Stomach smooth muscle (tissue), 2 donors: ENCODE data around the gene ARRDC4.
"Not testable (repeated sequence)": the region's sequence is repeated elsewhere in the genome, so short reads cannot be mapped to it uniquely, and the experiment has no call there.

Experiments
- H3K27ac ChIP-seq: one replicate; pipeline ENCODE4 v1.7.0; 2013; ENCODE audit warnings: mild to moderate bottlenecking, low read length, inconsistent platforms
- H3K27me3 ChIP-seq, 2 donors: one replicate each; pipeline ENCODE4 v1.7.0; 2013; ENCODE audit warnings: low read length in 2 of 2; ENCODE audit not compliant: insufficient read depth in 2 of 2, control insufficient read depth in 1 of 2
- H3K36me3 ChIP-seq, 2 donors: one replicate each; pipeline ENCODE4 v1.7.0; 2013; ENCODE audit warnings: low read length in 2 of 2; ENCODE audit not compliant: control insufficient read depth in 2 of 2, insufficient read depth in 2 of 2
- H3K4me1 ChIP-seq: one replicate; pipeline ENCODE4 v1.7.0; 2013; ENCODE audit warnings: low read length; ENCODE audit not compliant: control insufficient read depth, insufficient read depth
- H3K4me3 ChIP-seq, 2 donors: one replicate each; pipeline ENCODE4 v1.7.0; 2013; ENCODE audit warnings: low read length in 2 of 2
- H3K9ac ChIP-seq, 2 donors: one replicate each; pipeline ENCODE4 v1.7.0; 2013; ENCODE audit warnings: low read length in 2 of 2, mild to moderate bottlenecking in 1 of 2
- H3K9me3 ChIP-seq, 2 donors: one replicate each; pipeline ENCODE4 v1.7.0; 2013; ENCODE audit warnings: low read length in 2 of 2; ENCODE audit not compliant: control insufficient read depth in 2 of 2
- donor health status: healthy.
- donor health status: Pancreatic carcinoma.

The ARRDC4 gene

DNA sequence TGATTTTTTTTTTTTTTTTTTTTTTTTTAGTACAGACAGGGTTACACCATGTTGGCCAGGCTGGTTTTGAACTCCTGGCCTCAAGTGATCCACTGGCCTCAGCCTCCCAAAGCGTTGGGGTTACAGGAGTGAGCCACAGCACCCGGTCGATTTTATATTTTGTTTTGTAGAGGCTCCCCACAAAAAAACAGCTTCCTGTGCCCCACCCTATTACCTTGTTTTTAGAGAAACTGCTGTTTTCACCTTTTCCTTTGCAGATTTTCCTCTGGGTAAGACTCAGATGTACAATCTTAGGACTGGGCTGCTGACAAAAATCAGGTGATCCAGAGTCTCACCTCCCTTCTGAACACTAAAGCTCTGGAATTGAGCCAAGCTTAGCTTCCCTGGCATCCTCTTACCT is 20.6 kb downstream of the ARRDC4 start:
- H3K9ac ChIP-seq, result no peak overlapping the region
- H3K9me3 ChIP-seq, result no peaks in the 10 kb centered on the region
- H3K27ac ChIP-seq, result no peak overlapping the region
- no peak overlapping the region for H3K4me3 ChIP-seq
- no peaks in the 10 kb centered on the region for H3K27me3 ChIP-seq
- H3K36me3 ChIP-seq, result peaks cover 3 to 11% of the 10 kb centered on the region in 2 donors
- H3K4me1 ChIP-seq, result peaks cover 15% of the 10 kb centered on the region

DNA sequence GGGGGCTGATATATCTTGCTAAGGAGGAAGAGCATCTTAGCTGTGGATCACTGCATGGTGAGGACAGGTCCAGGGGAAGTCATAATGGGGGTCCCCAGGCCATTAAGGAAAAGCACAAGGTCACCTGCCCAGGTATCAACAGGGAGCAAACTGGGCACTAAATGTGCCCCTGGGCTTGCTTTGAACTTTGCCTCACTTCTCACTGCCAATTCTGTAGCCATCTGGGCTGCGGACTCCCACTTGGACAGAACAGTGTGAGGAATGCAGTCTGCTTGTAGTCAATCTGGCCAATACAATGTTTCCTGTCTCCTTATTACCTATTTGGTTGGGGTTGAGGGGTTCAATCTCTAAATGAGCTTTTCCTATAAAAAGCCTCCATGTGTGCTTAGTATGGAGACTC is 21.3 kb downstream of the ARRDC4 start:
- no peaks in the 10 kb centered on the region for H3K9me3 ChIP-seq
- H3K9ac ChIP-seq, result no peak overlapping the region
- peaks cover 3 to 11% of the 10 kb centered on the region in 2 donors for H3K36me3 ChIP-seq
- H3K27ac ChIP-seq, result peak overlapping the region; percentile 6
- peaks cover 15% of the 10 kb centered on the region for H3K4me1 ChIP-seq
- no peaks in the 10 kb centered on the region for H3K27me3 ChIP-seq
- no peak overlapping the region for H3K4me3 ChIP-seq

DNA sequence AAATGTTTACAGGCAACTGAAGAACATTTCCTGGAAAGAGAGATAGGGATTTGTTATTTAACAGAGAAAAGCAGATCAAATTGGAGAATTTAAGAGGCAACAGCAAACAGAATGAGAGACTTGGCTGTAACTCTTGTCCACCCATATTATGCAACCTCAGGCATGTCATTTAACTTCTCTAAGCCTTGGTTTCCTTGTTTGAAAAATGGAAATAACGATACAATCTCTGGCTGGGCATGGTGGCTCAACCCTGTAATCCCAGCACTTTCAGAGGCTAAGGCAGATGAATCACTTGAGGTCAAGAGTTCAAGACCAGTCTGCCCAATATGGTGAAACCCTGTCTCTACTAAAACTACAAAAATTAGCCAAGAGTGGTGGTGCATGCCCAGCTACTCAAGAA is 23.7 kb downstream of the ARRDC4 start:
- peaks cover 4% of the 10 kb centered on the region for H3K4me1 ChIP-seq
- H3K36me3 ChIP-seq, result peaks cover 3 to 11% of the 10 kb centered on the region in 2 donors
- no peaks in the 10 kb centered on the region for H3K27me3 ChIP-seq
- H3K4me3 ChIP-seq, result no peak overlapping the region
- no peaks in the 10 kb centered on the region for H3K9me3 ChIP-seq
- H3K27ac ChIP-seq, result no peak overlapping the region
- H3K9ac ChIP-seq, result no peak overlapping the region

DNA sequence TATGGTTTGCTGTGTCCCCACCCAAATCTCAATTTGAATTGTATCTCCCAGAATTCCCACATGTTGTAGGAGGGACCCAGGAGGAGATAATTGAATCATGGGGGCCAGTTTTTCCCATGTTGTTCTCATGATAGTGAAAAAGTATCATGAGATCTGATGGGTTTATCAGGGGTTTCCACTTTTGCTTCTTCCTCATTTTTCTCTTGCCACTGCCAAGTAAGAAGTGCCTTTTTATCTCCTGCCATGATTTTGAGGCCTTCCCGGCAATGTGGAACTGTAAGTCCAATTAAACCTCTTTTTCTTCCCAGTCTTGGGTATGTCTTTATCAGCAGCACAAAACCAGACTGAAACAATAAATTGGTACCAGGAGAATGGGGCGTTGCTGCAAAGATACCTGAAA is 25.5 kb downstream of the ARRDC4 start:
- not testable (repeated sequence) for H3K27me3 ChIP-seq, H3K4me1 ChIP-seq, H3K27ac ChIP-seq, H3K9me3 ChIP-seq, H3K36me3 ChIP-seq, H3K4me3 ChIP-seq, H3K9ac ChIP-seq

DNA sequence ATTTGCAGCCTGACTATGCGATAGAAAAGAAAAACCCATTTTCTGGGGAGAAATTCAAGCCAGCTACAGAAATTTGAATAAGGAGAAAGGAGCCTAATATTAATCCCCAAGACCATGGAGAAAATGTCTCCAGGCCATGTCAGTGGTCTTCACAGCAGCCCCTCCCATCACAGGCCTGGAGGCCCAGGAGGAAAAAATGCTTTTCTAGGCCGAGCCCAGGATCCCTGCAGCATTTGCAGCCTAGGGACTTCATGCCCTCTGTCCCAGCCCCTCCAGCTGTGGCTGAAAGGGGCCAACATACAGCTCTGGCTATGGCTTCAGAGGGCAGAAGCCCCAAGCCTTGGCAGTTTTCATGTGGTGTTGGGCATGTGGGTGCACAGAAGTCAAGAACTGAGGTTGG is 26.3 kb downstream of the ARRDC4 start:
- Histone ChIP-seq H3K27ac (no peak overlapping the region), H3K27me3 (no peaks in the 10 kb centered on the region), H3K36me3 (peaks cover 4 to 6% of the 10 kb centered on the region in 2 donors), H3K9ac (no peak overlapping the region), H3K9me3 (no peaks in the 10 kb centered on the region), H3K4me1 (no peaks in the 10 kb centered on the region), H3K4me3 (no peak overlapping the region)

DNA sequence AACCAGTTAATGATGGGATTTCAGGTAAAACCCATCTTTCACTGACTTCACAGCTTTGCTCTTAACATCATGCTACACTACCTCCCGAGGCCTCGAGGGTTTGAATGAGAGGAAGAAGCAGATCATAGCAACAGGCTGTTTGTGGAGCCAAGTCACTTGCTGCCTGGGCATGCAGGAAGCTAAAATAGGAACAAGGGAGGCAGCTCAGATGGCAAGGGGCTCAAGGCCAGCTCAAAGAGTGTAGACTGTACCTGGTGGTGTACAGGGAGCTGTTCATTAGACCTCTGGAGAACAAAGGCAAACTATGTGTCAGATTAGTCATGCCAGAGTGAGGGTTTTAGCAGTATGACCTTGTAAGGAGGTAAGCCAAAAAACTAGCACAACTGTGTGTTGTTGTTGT is 28.8 kb downstream of the ARRDC4 start:
- no peak overlapping the region for H3K27ac ChIP-seq
- H3K27me3 ChIP-seq, result no peaks in the 10 kb centered on the region

DNA sequence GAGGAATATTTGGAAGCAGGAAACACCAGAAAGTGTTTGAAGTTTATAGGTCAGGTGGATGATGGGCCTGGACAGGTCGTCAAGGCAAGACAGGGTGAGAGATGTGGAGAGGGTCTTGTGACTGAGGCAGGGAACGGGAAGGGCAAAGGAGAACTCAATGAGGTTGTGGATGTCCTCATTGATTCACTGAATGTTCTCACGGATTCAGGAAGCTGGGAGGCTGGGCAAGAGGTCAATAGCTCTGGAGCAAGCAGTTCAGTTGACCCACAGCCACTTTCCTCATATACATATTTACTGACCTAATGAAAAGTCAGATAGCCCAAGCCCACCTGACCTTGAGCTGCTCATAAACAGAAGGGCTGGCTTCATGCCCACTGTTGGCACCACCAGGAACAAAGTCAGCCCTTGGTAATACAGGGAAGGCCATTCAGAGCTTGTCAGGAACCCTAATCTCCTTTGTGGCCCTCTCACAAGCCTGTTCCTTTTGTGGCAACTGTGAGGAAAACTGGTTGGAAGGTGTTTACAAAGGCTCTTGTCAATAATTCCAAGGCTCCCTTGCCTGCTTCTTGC is 31.6 kb downstream of the ARRDC4 start:
- Histone ChIP-seq H3K36me3 (peaks cover 6 to 16% of the 10 kb centered on the region in 2 donors), H3K27ac (no peak overlapping the region), H3K9me3 (no peaks in the 10 kb centered on the region), H3K4me1 (peaks cover 18% of the 10 kb centered on the region), H3K9ac (no peak overlapping the region), H3K27me3 (no peaks in the 10 kb centered on the region), H3K4me3 (no peak overlapping the region)

More for the DNA sequence above, 28.8 kb downstream of the ARRDC4 start:
- H3K36me3 ChIP-seq, result peaks cover 4 to 13% of the 10 kb centered on the region in 2 donors
- peaks cover 8% of the 10 kb centered on the region for H3K4me1 ChIP-seq
- no peak overlapping the region for H3K4me3 ChIP-seq
- H3K9ac ChIP-seq, result no peak overlapping the region
- no peaks in the 10 kb centered on the region for H3K9me3 ChIP-seq

DNA sequence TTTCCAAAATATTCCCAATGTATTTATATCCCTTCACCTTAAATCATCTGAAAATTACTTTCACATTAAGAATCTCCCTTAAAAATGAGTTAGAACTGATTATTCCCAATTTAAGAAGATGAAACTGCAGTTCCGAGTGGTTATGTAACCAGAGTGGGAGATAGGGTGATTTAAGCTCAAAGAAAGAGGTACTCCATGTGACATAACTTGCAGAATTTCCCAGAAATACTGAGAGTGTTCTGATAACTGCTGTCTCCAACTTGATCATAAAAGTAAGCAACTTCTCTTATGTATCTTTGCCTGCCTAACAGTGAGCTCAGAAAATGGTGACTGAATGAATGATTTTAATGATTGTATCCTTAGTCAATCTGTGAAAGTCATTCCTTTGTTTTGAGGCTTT is 32.3 kb downstream of the ARRDC4 start:
- Histone ChIP-seq H3K9me3 (no peaks in the 10 kb centered on the region), H3K27ac (peak overlapping the region; percentile 31), H3K9ac (no peak overlapping the region), H3K27me3 (no peaks in the 10 kb centered on the region), H3K4me3 (no peak overlapping the region), H3K4me1 (peaks cover 18% of the 10 kb centered on the region), H3K36me3 (peaks cover 8 to 16% of the 10 kb centered on the region in 2 donors)

DNA sequence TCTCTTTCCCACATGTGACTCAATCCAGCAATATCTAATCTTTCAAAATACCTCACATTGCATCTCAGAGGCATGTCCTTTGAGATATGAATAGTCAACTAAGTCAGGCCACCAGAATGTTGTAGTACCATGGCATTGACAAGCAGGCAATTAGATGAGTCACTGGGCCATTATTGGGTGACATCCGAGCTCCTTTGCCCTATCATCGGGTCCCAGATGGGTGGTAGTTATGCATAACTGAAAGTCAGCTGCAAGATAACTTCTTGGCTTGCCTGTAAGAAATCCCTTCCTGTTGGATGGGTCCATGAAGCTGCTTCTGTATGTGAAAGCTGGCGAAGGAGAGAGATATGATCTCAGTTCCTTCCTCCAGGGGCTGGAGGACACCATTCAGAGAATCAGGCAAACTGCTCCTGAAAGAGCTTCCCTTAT is 32.8 kb downstream of the ARRDC4 start:
- Histone ChIP-seq H3K27ac (peak overlapping the region; percentile 31), H3K4me3 (no peak overlapping the region), H3K27me3 (no peaks in the 10 kb centered on the region), H3K9ac (no peak overlapping the region), H3K4me1 (peaks cover 18% of the 10 kb centered on the region), H3K9me3 (peaks cover 0 to 1% of the 10 kb centered on the region in 2 donors), H3K36me3 (peaks cover 8 to 16% of the 10 kb centered on the region in 2 donors)

DNA sequence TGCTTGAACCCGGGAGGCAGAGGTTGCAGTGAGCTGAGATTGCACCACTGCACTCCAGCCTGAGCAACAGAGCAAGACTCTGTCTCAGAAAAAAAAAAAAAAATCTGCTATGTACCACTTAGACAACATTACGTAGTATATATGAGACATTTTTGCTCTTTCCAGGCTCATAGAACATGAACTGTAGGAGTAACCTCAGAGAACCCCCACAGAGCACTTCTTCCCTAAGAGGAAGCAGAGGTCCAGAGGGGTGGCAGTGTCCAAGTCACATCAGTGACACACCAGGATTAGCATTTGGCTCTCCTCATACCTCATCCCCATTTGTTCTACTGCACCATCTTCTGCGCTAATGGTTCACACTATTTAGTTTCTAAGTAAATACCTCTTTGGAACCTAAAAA is 33.7 kb downstream of the ARRDC4 start:
- Histone ChIP-seq H3K4me3 (no peak overlapping the region), H3K9ac (no peak overlapping the region), H3K9me3 (peaks cover 0 to 2% of the 10 kb centered on the region in 2 donors), H3K27me3 (no peaks in the 10 kb centered on the region), H3K36me3 (peaks cover 8 to 15% of the 10 kb centered on the region in 2 donors), H3K27ac (no peak overlapping the region), H3K4me1 (peaks cover 18% of the 10 kb centered on the region)

DNA sequence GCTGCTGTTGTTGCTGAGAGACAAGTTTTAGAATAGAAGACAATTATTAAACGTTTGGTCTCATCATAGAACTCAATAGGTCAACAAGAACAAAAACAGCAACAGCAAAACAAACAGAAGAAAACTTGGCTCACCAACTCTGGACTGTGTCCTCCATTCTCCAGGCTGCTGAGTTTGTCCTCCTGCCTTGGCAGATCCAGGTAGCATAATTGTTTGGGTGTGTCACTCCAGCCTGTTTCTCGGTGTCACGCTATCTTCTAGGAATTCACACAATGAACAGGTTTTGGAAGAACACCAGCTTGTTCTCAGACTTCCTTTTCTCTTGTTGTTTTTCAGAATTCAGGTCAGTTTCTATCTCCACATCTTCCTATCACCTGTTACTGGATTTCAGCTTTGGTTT is 34.7 kb downstream of the ARRDC4 start:
- H3K36me3 ChIP-seq, result peaks cover 8 to 13% of the 10 kb centered on the region in 2 donors
- no peak overlapping the region for H3K27ac ChIP-seq
- no peak overlapping the region for H3K4me3 ChIP-seq
- H3K9me3 ChIP-seq, result peaks cover 0 to 2% of the 10 kb centered on the region in 2 donors
- no peak overlapping the region for H3K9ac ChIP-seq
- peaks cover 18% of the 10 kb centered on the region for H3K4me1 ChIP-seq
- no peaks in the 10 kb centered on the region for H3K27me3 ChIP-seq
